ENCODE measurements around the gene ALG12. TPM values are rescaled to one million over a fixed set of nuclear protein-coding genes. Genes with fewer than 3 reads are reported as not detected.

Gene ALG12
- total RNA-seq, 1 experiment from 2014 or later: 29.2 TPM

DNA sequence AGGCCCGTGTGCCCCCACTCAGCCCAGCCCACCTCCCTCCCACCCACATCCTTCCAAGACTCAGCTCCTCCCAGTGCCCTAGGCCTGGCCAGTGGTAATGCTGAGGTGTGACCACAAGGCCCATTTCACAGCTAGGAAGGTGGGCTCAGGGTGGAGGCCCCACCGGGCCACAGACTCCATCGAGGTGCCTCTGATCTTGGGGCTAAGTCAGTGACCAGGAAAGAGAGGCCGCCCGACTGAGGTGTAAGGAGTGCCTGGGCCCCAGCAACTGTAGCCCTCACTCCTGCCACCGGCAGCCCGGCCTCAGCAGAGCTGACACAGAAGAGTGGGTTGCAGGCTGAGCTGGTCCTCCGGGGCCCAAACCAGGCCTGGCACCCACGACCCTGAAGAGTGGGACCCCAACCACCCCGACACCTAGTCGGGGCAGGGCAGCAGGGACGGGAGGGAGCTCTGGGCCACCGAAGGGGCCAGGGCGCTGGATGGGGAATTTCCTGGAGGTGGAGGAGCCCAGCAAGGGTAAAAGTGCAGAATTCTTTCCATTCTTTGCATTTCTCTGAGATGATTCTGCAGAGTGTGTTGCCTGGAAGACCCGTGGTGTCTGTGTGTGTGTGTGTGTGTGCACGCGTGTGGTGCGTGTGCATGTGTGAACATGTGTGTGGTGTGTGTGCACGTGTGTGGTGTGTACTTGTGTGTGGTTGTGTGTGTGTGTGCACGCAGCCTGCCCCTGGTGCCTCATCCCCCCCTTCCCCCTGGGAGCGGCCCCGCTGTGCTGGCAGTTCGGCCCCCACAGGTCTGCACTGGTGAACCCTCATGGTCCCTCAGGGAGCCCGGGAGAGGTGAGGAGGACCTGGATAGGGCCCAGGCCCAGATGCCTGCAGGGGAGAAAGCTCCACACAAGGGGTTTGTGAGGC, 34.0 kb upstream of the ALG12 start (continued):
- TF ChIP-seq, protein P1, sequence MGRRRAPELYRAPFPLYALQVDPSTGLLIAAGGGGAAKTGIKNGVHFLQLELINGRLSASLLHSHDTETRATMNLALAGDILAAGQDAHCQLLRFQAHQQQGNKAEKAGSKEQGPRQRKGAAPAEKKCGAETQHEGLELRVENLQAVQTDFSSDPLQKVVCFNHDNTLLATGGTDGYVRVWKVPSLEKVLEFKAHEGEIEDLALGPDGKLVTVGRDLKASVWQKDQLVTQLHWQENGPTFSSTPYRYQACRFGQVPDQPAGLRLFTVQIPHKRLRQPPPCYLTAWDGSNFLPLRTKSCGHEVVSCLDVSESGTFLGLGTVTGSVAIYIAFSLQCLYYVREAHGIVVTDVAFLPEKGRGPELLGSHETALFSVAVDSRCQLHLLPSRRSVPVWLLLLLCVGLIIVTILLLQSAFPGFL (CRISPR knock-in tag; IDR thresholded peaks at IDR 0.05; ENCODE audit: borderline replicate concordance): no peak

DNA sequence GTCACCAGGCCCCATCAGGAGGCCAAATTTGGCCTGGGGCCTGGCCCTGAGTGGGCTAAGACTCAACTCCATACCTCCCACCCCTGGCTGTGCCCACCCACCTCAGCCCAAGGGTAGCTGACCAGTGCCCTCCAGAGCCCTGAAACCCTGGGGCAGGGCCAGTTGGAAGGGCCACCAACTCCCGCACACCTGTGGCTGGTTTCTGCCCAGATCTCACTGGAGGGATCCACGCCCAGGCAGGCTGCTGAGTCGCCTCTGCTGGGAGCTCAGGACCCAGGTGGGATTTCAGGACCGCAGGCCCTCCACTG, 33.4 kb upstream of the ALG12 start:
- ATAC-seq (no peak), DNase-seq (ENCODE audit: low spot score) (no peak)
- Mint-ChIP-seq H3K27me3 (ENCODE audit: low read depth) (no peaks in the 10 kb centered on the region), H3K4me1 (peaks cover 4% of the 10 kb centered on the region), H3K4me3 (no peak overlapping the region), H3K36me3 (no peaks in the 10 kb centered on the region), H3K9me3 (no peaks in the 10 kb centered on the region), H3K27ac (no peak overlapping the region)
- POLR2A ChIA-PET: interaction anchor here (1.0 kb wide), 1 partner anchor 129 kb away, joined by 3 read pairs; no protein-coding TSS in a partner anchor
- no peak for TF ChIP-seq SOX15 (CRISPR knock-in tag; IDR thresholded peaks at IDR 0.05)
- TF ChIP-seq ERG (CRISPR knock-in tag; IDR thresholded peaks at IDR 0.05): no peak
- TF ChIP-seq ZMAT4 (CRISPR knock-in tag; IDR thresholded peaks at IDR 0.05): no peak
- CTCF ChIA-PET: interaction anchor here (0.8 to 3.6 kb wide), 6 partner anchors 11 to 108 kb away, joined by 3 to 15 read pairs (median 8); no protein-coding TSS in a partner anchor

- H3K4me3 Mint-ChIP-seq: no peak overlapping the region
- ChIA-PET POLR2A (interaction anchor here (1.0 kb wide), 1 partner anchor 129 kb away, joined by 3 read pairs; no protein-coding TSS in a partner anchor), CTCF (interaction anchor here (0.8 to 3.6 kb wide), 5 partner anchors 12 to 79 kb away, joined by 3 to 15 read pairs (median 8); no protein-coding TSS in a partner anchor)
- no peaks in the 10 kb centered on the region for H3K27me3 Mint-ChIP-seq (ENCODE audit: low read depth)
- no peaks in the 10 kb centered on the region for H3K36me3 Mint-ChIP-seq
- H3K9me3 Mint-ChIP-seq: no peaks in the 10 kb centered on the region
- H3K4me1 Mint-ChIP-seq: peaks cover 8% of the 10 kb centered on the region
- TF ChIP-seq MLX (CRISPR knock-in tag; IDR thresholded peaks at IDR 0.05) (no peak), ERG (CRISPR knock-in tag; IDR thresholded peaks at IDR 0.05) (no peak), ARID4B (CRISPR knock-in tag; IDR thresholded peaks at IDR 0.05; ENCODE audit: borderline replicate concordance) (no peak), FOXP1 (CRISPR knock-in tag; IDR thresholded peaks at IDR 0.05; ENCODE audit: borderline replicate concordance) (0 out of 2 replicates have a peak, but pooled peaks have one; percentile 34), ESRRA (CRISPR knock-in tag; IDR thresholded peaks at IDR 0.05; ENCODE audit: borderline replicate concordance) (no peak)
- TF ChIP-seq, protein P2, sequence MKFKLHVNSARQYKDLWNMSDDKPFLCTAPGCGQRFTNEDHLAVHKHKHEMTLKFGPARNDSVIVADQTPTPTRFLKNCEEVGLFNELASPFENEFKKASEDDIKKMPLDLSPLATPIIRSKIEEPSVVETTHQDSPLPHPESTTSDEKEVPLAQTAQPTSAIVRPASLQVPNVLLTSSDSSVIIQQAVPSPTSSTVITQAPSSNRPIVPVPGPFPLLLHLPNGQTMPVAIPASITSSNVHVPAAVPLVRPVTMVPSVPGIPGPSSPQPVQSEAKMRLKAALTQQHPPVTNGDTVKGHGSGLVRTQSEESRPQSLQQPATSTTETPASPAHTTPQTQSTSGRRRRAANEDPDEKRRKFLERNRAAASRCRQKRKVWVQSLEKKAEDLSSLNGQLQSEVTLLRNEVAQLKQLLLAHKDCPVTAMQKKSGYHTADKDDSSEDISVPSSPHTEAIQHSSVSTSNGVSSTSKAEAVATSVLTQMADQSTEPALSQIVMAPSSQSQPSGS (CRISPR knock-in tag; IDR thresholded peaks at IDR 0.05; ENCODE audit: borderline replicate concordance, low read depth): no peak
- ATAC-seq (no peak), DNase-seq (ENCODE audit: low spot score) (no peak)
- H3K27ac Mint-ChIP-seq: no peak overlapping the region
These were observed 32.9 kb upstream of the ALG12 start for GRCh38 chr22:49951000-49951677.

Data from WTC11 (cell line).